Measurements from ENCODE around the gene MR1. TPM values are rescaled to one million over a fixed set of nuclear protein-coding genes. Genes with fewer than 3 reads are reported as not detected.

Gene MR1
- total and polyA plus RNA-seq, 2 of the 13 experiments (the other 11 are each of a cell fraction or from before 2014, with no cell fraction given): 7.7 to 10.4 TPM

GRCh38 chr1:181089676-181090544 lies 56.1 kb downstream of the MR1 start (continued):
- TF ChIP-seq ZNF687 (CRISPR knock-in tag; IDR thresholded peaks at IDR 0.05) (peak; percentile 83), ZBTB1 (CRISPR knock-in tag; IDR thresholded peaks at IDR 0.05; ENCODE audit: borderline replicate concordance) (no peak), KLF9 (CRISPR knock-in tag; IDR thresholded peaks at IDR 0.05; ENCODE audit: low read depth) (no peak), SCMH1 (CRISPR knock-in tag; IDR thresholded peaks at IDR 0.05; ENCODE audit: borderline replicate concordance) (no peak), ZNF12 (CRISPR knock-in tag; IDR thresholded peaks at IDR 0.05) (no peak), MEF2D (CRISPR knock-in tag; IDR thresholded peaks at IDR 0.05) (no peak), CSRNP1 (CRISPR knock-in tag; IDR thresholded peaks at IDR 0.05) (0 out of 2 replicates have a peak, but pooled peaks have one; percentile 19), SIX1 (CRISPR knock-in tag; IDR thresholded peaks at IDR 0.05; ENCODE audit: borderline replicate concordance) (no peak), MIER3 (CRISPR knock-in tag; IDR thresholded peaks at IDR 0.05; ENCODE audit: borderline replicate concordance) (0 out of 2 replicates have a peak, but pooled peaks have one; percentile 27), GRHL1 (CRISPR knock-in tag; conservative IDR thresholded peaks at IDR 0.05) (no peak), ZNF124 (CRISPR knock-in tag; IDR thresholded peaks at IDR 0.05) (no peak), KDM2A (CRISPR knock-in tag; IDR thresholded peaks at IDR 0.05; ENCODE audit: borderline replicate concordance, low read depth) (peak; percentile 69; the same call in 1 of the 2 replicates), PITX1 (CRISPR knock-in tag; IDR thresholded peaks at IDR 0.05) (peak; percentile 62; the same call in 1 of the 2 replicates), ZSCAN22 (CRISPR knock-in tag; IDR thresholded peaks at IDR 0.05) (no peak), ARID3A (IDR thresholded peaks at IDR 0.05; ENCODE audit: low read depth, low read length) (no peak), CCAR2 (optimal IDR thresholded peaks at IDR 0.05; ENCODE audit: low read depth, low read length) (no peak), ZFP36 (IDR thresholded peaks at IDR 0.05; ENCODE audit: borderline replicate concordance, low read depth, low read length, partially characterized antibody) (no peak), AKAP8 (CRISPR knock-in tag; IDR thresholded peaks at IDR 0.05) (no peak), ERF (CRISPR knock-in tag; IDR thresholded peaks at IDR 0.05) (0 out of 2 replicates have a peak, but pooled peaks have one; percentile 54)
